GM20431 (cell line): ENCODE results near the gene MAGEH1.
"Not testable (repeated sequence)": the region's sequence is repeated elsewhere in the genome, so short reads cannot be mapped to it uniquely, and the experiment has no call there.

Experiments
- in situ Hi-C: fragments of 300-500 bp; cut with MseI, MboI; formaldehyde crosslinking; loops from one replicate; pipeline ENCODE4 v1.15.0; 2020; ENCODE audit warnings: low sequenced_read_pairs; ENCODE audit not compliant: unreplicated experiment

The MAGEH1 gene, protein sequence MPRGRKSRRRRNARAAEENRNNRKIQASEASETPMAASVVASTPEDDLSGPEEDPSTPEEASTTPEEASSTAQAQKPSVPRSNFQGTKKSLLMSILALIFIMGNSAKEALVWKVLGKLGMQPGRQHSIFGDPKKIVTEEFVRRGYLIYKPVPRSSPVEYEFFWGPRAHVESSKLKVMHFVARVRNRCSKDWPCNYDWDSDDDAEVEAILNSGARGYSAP

DNA sequence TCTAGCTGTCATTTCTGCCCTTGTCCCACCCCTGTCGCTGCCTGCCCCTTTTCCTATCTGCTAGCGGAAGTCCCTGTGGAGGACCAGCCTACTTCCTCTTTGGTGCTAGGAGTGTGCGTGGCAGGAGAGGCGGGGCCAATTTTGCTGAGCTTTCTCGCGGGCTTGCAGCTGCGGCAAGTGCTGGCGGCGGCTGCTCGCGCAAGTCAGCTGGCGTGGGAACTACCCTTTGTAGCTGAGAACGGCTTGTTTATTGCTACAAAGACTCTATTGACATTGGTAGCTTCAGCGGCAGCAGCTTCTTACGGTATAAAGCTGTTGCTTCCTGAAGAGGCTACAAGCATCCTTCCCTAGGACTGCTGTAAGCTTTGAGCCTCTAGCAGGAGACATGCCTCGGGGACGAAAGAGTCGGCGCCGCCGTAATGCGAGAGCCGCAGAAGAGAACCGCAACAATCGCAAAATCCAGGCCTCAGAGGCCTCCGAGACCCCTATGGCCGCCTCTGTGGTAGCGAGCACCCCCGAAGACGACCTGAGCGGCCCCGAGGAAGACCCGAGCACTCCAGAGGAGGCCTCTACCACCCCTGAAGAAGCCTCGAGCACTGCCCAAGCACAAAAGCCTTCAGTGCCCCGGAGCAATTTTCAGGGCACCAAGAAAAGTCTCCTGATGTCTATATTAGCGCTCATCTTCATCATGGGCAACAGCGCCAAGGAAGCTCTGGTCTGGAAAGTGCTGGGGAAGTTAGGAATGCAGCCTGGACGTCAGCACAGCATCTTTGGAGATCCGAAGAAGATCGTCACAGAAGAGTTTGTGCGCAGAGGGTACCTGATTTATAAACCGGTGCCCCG is at the start of gene MAGEH1:
TSS of gene MAGEH1 (plus strand) at position 138 of the 843 bp plus-strand sequence. CDS start at position 386, 248 bp downstream.
- in situ Hi-C loops: no loop called here

DNA sequence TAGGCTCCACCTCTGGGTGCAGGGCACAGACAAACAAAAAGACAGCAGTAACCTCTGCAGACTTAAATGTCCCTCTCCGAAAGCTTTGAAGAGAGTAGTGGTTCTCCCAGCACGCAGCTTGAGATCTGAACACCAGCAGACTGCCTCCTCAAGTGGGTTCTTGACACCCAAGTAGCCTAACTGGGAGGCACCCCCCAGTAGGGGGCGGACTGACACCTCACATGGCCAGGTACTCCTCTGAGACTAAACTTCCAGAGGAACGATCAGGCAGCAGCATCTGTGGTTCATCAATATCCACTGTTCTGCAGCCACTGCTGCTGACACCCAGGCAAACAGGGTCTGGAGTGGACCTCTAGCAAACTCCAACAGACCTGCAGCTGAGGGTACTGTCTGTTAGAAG is 24.8 kb upstream of the MAGEH1 start:
- in situ Hi-C loops: not testable (repeated sequence)

DNA sequence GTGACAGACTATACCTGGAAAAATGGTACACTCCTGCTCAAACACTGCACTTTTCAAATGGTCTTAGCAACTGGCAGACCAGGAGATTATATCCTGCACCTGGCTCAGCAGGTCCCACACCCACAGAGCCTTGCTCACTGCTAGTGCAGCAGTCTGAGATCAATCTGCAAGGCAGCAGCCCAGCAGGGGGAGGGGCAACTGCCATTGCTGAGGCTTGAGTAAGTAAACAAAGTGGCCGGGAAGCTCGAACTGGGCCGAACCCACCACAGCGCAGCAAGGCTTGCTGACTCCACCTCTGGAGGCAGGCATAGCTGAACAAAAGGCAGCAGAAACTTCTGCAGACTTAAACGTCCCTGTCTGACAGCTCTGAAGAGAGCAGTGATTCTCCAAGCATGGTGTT is 8.5 kb upstream of the MAGEH1 start:
- in situ Hi-C loops: not testable (repeated sequence)

DNA sequence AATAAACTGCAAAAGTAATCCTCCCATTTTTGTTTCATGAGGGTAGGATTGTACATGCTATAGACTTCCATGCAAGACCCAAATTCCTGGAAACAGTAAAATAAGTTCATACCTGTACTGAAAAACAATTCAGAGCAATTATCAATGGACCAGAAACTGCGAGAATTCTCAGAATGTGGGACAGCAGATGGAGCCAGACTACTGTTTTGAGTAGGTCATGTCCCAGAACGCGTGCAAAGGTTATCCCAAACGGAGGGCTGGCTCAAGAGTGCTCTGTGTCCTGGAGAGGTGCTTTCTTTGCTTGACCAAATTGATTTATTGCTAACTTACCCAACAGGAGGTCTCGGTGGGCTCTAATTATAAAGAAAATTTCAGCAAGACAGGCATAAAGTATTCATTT is 1.7 kb upstream of the MAGEH1 start:
- in situ Hi-C loops: no loop called here

DNA sequence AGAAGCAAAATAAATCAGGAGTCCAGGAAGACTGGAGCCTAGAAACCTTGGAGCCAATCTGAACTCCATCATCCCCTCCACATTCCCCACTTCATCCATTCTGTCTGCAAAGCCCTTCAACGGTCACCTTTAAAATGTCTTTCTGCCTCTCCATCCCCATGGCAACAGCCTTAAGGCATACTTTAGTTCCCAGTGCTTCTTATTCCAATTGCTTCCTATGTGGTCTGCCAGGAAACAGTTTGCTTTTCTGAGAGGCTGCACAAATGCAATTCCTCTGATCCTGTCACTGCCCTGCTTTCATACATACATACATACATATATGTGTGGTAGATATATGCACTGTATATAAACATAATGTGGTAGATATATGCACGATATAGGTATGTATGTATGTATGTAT is 786 bp upstream of the MAGEH1 start:
- in situ Hi-C loops: no loop called here

DNA sequence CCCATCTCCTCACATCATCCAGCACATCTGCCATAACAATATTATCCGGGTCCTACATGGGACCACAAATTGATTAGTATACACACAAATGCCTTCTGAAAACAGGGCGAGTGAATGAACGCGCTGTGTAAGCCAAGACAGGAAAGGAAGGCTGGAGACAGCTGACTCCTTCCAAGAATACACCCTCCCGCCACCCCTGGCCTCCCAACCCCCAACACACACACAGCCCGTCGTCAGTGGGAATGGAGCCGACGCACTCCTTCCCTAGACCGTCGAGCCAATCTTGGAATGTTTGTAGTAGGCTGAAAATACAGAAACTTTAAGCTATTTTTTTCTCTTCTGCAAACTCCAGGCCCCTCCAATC is 319 bp upstream of the MAGEH1 start:
- in situ Hi-C loops: no loop called here

DNA sequence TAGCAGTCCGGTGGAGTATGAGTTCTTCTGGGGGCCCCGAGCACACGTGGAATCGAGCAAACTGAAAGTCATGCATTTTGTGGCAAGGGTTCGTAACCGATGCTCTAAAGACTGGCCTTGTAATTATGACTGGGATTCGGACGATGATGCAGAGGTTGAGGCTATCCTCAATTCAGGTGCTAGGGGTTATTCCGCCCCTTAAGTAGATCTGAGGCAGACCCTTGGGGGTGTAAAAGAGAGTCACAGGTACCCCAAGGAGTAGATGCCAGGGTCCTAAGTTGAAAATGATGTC is 852 bp downstream of the MAGEH1 start:
- in situ Hi-C loops: no loop called here

DNA sequence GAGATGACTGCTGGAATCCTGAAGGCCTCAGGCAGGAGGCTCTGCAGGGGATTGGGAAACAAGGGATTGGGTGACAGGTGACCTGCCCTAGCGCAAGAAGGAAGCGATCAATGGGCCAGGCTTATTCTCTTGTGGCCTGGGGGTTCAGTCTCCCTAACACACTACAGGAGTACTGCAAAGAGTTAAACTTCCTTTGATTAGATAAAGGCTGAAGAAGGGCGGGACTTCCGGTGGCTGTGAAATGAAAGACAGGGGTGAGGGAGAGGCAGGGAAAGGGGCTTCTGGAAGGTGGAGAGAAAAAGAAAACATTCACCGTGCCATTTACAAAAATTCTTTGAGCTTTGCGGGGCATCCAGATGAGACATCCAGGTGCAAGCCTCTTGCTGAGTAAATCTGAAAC is 3.8 kb downstream of the MAGEH1 start:
- in situ Hi-C loops: not testable (repeated sequence)

DNA sequence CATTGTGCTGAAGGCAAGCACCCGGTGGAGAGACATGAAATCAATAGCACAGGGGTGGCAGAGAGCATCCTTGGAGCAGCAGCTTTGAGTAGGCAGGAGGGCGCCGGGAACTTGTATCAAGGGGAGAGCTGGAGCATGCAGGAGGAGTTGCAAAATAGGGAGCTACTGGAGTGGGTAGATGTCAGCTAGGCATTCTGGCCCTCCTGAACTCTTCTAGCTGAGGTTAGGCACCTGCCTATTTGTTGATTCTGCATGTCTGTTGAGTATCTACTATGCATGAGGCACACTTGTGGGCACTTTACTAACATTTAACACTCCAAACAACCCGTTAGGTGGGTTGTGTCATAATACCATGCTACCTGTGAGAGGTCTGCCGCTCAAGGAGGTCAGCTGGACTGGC is 7.5 kb downstream of the MAGEH1 start:
- in situ Hi-C loops: not testable (repeated sequence)

DNA sequence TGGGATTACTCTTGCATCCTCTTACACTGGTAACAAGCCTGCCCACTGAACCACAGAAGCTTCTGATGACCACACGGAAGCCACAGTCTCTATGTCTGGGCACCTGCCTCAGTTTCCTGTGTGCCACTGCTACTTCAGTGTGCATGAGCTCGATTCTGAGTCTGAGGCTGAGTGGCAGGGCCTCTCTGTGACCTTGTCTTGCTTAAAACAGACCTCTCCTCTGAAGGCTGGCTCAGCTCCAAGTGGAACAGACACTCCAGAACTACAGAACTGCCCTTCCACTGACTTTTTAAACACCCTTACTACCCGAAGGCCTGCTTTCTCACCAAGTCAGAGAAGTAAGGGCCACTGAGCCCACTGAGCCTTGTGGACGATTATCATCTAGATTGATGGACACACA is 8.0 kb downstream of the MAGEH1 start:
- in situ Hi-C loops: not testable (repeated sequence)

DNA sequence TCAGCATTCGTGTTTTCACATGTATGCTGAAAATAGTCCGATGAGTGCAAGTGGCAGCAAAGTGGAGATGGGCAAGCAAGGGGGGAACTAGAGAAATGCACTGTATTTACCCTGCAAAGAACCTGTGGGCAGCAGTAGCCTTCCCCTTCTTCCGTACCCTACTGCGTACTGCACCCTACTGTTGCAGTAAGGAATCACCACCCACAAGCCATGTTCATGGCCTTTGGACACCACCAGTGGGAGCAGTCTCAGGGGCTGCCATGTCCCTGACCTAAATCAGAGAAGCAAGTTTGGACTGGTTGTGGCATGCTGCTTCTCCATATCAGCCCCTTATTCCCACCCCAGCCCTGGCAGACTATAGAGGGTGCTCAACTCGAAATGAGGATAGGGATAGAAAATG is 12.1 kb downstream of the MAGEH1 start:
- in situ Hi-C loops: not testable (repeated sequence)

DNA sequence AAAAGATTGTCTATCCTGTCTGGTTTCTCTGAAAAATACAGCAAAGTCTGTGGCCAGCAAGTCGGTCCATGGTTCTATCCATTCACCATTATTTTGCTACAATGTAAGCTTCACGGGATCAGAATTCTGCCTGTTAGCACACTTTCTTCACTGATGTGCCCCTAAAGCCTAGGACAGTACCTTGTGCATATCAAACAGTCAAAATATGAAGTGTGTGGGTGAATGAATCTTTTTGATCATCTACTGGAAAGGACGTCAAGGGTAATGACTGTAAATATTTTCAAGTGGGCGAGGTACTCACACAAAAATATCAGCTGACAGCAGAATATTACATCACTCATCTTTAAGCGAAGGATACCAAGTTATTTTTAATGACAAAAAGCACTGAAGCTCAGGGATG is 13.2 kb downstream of the MAGEH1 start:
- in situ Hi-C loops: not testable (repeated sequence)

DNA sequence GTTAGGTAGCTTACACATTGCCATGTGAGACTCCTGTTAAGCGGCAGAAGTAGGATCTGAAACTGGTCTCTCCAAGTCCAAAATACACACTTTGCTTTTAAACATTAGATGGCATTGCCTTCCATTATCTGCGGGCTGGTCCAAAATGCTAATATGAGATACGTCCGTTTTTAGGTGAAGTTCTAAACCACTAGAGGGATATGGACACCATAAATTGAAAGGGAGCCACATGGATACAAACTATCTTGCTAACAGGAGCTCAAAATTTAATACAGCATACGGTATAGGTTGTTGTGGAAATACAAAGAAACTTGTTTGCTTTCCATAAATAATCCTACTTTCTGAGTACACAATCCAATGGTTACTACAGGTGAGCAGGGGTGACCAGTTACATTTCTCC is 13.9 kb downstream of the MAGEH1 start:
- in situ Hi-C loops: not testable (repeated sequence)

DNA sequence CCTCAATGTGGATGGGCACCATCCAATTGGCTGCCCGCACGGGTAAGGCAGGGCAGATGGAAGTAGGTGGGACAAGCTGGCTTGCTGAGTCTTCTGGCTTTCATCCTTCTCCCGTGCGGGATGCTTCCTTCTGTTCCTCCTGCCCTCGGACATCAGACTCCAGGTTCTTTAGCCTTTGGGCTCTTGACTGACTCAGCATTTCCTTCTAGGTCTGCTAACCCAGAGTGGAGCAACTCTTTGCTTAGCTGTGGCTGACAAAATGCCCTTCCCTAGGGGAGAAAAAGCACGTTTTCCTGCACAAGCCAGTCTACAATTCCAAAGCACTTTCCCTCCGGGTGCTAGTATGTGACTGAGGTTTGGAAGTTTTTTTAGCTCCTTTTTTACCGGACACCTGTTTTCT is 28.0 kb downstream of the MAGEH1 start:
- in situ Hi-C loops: not testable (repeated sequence)

DNA sequence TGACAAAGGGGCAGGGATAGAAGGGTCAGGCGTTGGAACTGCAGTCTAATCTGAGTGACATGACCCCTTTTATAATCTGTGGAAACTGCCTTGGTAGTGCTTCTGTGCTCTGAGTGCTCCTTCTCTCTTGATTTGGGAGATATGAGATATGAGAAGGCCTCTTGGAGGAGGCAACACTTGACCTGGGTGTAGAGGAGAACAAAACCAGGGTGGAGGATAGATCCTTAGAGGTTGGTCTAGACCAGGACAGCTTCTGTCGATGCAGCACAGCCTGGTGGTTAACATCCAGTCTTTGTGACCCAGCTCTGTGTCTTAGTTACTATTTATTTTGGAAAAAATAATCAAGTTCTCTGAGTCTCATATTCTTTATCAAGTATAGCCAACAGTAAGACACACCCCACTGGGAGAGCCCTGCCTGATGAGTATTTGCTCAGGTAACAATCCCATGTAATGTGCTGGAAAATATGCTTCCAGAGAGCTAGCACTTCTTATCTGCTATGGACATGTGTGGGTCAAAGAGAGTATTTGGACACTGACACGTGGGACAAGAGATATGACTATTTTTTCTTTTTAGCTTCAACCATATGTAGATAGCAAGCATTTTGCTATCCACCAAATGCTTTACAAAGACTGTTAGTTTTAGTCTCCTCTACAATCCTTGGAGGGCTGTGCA is 28.6 kb downstream of the MAGEH1 start:
- in situ Hi-C loops: no loop called here

DNA sequence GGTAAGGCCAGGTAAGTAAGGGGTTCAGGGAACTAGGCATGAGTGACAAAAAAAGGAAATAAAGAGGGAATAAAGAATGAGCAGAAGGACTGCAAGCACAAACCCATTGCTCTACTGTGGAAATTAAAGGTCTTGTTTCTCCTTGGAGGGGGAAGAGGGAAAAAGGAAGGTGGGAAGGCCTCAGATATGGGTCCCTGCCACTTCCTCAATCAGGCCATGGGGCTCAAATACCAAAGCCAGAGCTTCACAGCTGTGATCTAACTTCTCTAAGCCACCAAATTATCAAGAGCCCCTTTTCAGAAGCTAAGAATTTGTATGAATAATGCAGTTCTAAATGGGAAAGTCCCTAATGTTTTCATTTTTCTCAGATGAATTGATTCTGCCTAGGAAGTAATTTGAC is 33.0 kb downstream of the MAGEH1 start:
- in situ Hi-C loops: no loop called here

DNA sequence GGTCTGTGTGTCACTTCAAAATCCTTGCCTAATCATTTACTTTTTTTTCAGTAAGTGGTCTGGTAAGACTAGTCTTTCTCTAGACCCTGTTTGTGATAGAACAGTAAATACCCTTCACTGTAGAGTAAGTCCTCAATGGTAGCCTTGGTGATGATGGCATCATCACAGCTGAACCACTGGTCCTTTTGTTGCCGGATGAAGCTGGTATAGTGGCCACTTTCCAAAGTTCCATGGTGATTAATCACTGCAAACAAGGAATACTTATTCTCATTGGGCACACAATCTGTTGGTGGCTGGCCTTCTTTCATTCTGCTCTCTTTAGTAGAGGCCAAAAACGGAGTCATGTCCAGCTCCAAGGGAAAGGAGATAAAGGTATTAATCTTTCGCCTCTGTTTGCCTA is 34.8 kb downstream of the MAGEH1 start:
- in situ Hi-C loops: no loop called here

DNA sequence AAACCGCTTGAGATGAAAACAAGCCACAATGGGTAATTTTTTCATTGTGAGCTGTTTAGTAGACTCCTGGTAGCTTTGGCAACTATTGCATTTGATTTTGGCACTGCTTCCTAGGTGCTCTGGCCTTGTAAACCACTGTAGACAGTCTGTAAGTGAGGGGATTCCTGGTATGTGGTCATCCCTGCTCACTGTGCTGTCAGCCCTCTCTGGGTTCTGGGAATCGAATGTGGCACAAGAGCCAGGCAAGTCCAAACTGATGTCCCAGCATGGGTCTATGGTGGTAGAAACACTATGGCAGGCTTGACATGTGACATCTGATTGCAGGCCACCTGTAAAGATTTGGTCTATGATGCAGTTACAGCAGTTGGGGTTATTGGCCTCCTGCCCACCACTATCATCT is 35.2 kb downstream of the MAGEH1 start:
- in situ Hi-C loops: no loop called here

DNA sequence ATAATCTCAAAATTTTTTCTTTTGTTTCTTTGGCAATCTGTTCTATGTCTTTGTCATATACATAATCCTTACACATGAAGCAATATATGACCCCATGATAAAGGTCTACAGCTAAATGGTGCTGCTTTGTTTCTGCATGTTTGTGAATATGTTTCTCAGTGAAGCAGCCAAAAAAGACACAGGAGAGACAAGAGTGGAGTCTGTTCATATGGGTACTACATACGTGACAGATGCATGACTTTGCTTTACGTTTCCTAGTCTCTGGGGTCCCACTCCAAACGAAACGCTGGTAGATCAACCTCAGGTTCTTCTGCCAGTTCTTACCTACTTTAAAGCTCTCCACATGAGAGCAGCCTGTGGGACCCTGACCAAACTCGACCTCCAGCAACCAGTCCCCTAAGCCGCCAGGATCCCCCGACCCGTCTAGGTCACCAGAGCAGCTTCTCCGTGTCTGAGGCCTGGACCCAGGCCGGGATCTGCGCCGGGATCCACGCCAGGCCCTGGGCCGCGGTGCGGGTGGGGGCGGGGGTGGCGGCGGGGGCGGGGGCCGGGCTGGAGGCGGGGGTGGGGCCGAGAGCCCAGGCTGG is 36.2 kb downstream of the MAGEH1 start:
- in situ Hi-C loops: no loop called here

DNA sequence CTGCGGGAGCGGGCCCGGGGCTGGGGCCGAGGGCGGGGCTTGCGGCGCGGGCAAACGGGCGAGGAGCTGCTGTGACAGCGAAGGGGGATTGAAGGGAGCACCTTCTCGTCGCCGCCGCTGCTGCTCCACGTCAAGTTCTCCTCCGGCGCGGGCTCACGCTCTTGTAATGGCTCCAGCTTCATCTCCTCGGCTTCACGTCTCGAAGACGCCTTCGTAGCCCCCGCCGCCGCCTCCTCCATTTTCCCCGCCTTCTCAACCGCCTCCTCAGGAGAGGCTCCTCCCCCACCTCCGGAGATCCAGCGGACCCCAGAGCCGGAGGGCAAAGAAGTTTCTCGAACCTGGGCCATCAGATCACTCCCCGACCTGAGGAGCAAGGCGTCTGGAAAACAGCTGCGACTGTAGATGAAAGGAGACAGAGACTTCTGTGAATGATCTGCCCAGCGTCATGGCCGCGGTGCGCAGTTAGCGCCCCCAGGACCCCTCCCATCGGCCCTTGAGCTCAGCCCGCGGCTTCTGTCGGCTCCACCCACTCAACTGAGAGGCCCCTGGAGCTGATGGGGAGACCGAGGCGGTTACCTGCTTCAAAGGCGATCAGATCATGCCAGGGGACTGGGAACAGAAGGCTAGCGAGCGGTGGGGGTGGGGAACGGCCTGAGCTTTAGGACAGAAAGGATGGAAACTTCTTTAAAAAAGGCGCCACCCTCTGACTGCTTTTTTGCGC is 36.8 kb downstream of the MAGEH1 start:
- in situ Hi-C loops: no loop called here
